ENCODE measurements around the gene CCDC167. TPM values are rescaled to one million over a fixed set of nuclear protein-coding genes. Genes with fewer than 3 reads are reported as not detected.

The CCDC167 gene
- total RNA-seq, 2 experiments from 2014 or later, result 7.3 to 8.0 TPM

- peaks cover 50% of the 10 kb centered on the region for H3K36me3 Mint-ChIP-seq (ENCODE audit: low read depth)
- Histone ChIP-seq H3K27ac (ENCODE audit: low read depth in 1 of 2, low read length in 2 of 2) (no peak overlapping the region), H3K9me3 (ENCODE audit: control insufficient read depth in 1 of 2, insufficient read depth in 1 of 2, low read length in 2 of 2) (no peaks in the 10 kb centered on the region), H3K4me1 (ENCODE audit: insufficient read depth, low read length) (peaks cover 32% of the 10 kb centered on the region), H3K4me3 (ENCODE audit: low read length) (no peak overlapping the region), H3K27me3 (ENCODE audit: control insufficient read depth in 1 of 2, insufficient read depth in 2 of 2, low read length in 2 of 2) (no peaks in the 10 kb centered on the region), H3K36me3 (ENCODE audit: insufficient read depth, low read length) (peaks cover 75% of the 10 kb centered on the region)
- H3K9me3 Mint-ChIP-seq, result no peaks in the 10 kb centered on the region
- peaks cover 7% of the 10 kb centered on the region for H3K4me1 Mint-ChIP-seq (ENCODE audit: low read depth)
- DNase-seq (peak in 4 of 14 experiments; percentile 21 to 51 (median 29)), ATAC-seq (ENCODE audit: poor library complexity) (peak; percentile 6)
- intact Hi-C loops (cut with DNase I, micrococcal nuclease), result loop anchor here in 1 of 2 experiments (5.0 kb wide), 2 partner anchors 34 to 1014 kb away; no protein-coding TSS in a partner anchor
- H3K27ac Mint-ChIP-seq, result no peak overlapping the region
- no peaks in the 10 kb centered on the region for H3K27me3 Mint-ChIP-seq
- ChIA-PET POLR2A (interaction anchor here (1.2 kb wide), 1 partner anchor 83 kb away, joined by 3 read pairs; no protein-coding TSS in a partner anchor), CTCF (interaction anchor here (0.6 to 2.3 kb wide), 3 partner anchors 83 to 214 kb away, joined by 3 to 5 read pairs (median 4); partner anchors contain the start of gene MDGA1)
- TF ChIP-seq, protein P1, sequence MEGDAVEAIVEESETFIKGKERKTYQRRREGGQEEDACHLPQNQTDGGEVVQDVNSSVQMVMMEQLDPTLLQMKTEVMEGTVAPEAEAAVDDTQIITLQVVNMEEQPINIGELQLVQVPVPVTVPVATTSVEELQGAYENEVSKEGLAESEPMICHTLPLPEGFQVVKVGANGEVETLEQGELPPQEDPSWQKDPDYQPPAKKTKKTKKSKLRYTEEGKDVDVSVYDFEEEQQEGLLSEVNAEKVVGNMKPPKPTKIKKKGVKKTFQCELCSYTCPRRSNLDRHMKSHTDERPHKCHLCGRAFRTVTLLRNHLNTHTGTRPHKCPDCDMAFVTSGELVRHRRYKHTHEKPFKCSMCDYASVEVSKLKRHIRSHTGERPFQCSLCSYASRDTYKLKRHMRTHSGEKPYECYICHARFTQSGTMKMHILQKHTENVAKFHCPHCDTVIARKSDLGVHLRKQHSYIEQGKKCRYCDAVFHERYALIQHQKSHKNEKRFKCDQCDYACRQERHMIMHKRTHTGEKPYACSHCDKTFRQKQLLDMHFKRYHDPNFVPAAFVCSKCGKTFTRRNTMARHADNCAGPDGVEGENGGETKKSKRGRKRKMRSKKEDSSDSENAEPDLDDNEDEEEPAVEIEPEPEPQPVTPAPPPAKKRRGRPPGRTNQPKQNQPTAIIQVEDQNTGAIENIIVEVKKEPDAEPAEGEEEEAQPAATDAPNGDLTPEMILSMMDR (IDR thresholded peaks at IDR 0.05), result no peak
- H3K4me3 Mint-ChIP-seq, result no peak overlapping the region
Observed at GRCh38 chr6:37483252-37483901, 16.3 kb downstream of the CCDC167 start.

GRCh38 chr6:37482606-37483251 lies 17.0 kb downstream of the CCDC167 start:
- POLR2A ChIA-PET, result interaction anchor here (1.2 kb wide), 1 partner anchor 83 kb away, joined by 3 read pairs; no protein-coding TSS in a partner anchor
- peaks cover 57% of the 10 kb centered on the region for H3K36me3 Mint-ChIP-seq (ENCODE audit: low read depth)

More at GRCh38 chr6:37482606-37483251, 17.0 kb downstream of the CCDC167 start:
- Mint-ChIP-seq H3K9me3 (no peaks in the 10 kb centered on the region), H3K4me1 (ENCODE audit: low read depth) (peaks cover under 1% of the 10 kb centered on the region), H3K27ac (peak overlapping the region; percentile 50), H3K27me3 (no peaks in the 10 kb centered on the region), H3K4me3 (no peak overlapping the region)
- DNase-seq (peak in 1 of 14 experiments; percentile 28), ATAC-seq (ENCODE audit: poor library complexity) (no peak)
- Histone ChIP-seq H3K9me3 (ENCODE audit: control insufficient read depth in 1 of 2, insufficient read depth in 1 of 2, low read length in 2 of 2) (no peaks in the 10 kb centered on the region), H3K27me3 (ENCODE audit: control insufficient read depth in 1 of 2, insufficient read depth in 2 of 2, low read length in 2 of 2) (no peaks in the 10 kb centered on the region), H3K27ac (ENCODE audit: low read depth in 1 of 2, low read length in 2 of 2) (no peak overlapping the region), H3K4me1 (ENCODE audit: insufficient read depth, low read length) (peaks cover 26% of the 10 kb centered on the region), H3K4me3 (ENCODE audit: low read length) (no peak overlapping the region), H3K36me3 (ENCODE audit: insufficient read depth, low read length) (peaks cover 75% of the 10 kb centered on the region)
- TF ChIP-seq, protein P1 (IDR thresholded peaks at IDR 0.05), result no peak
- CTCF ChIA-PET, result interaction anchor here (1.9 to 2.3 kb wide), 2 partner anchors 83 to 209 kb away, joined by 4 to 5 read pairs; no protein-coding TSS in a partner anchor
- intact Hi-C loops (cut with DNase I, micrococcal nuclease), result loop anchor here in 1 of 2 experiments (5.0 kb wide), 2 partner anchors 35 to 1015 kb away; no protein-coding TSS in a partner anchor
